ENCODE data around the gene ANTXR1. TPM values are rescaled to one million over a fixed set of nuclear protein-coding genes. Genes with fewer than 3 reads are reported as not detected.

Gene ANTXR1
- total and polyA plus RNA-seq, 9 of the 15 experiments (the other 6 are each of a cell fraction or from before 2014, with no cell fraction given), result 0.07 to 1.00 (median 0.54) TPM

DNA sequence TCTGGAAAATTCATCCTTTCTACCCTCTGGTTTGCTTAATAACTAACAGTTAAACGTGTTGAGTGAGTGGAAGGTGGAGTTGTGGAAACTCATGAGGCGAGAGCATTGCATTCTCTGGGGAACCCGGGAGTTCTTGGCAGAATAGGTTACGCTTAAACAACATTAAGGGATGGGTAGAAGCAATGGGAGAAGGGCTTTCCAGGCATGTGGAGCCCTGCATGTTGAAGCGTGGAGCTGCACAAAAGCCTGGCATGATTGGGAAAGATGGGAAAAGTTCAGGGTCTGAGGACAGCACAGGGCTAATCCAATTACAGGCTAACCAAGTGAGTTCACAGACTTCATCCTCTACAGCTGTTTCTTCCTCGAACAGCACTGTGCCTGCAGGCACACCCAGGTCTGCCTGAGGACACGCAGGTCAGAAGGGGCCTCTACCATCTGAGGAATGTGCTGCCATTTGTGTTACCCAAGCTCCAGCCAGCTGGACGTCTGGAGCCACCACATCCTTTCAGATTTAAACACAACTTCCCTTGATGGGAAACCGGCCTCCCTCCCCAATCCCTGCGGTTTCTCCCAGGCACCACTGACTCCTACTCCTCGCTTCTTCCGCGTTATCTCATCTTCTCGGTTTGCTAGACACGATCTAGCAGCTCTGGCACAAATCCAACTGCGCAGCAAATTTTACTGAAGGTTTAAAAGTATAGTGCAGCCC is 164.2 kb downstream of the ANTXR1 start (continued):
- TF ChIP-seq, protein P1, sequence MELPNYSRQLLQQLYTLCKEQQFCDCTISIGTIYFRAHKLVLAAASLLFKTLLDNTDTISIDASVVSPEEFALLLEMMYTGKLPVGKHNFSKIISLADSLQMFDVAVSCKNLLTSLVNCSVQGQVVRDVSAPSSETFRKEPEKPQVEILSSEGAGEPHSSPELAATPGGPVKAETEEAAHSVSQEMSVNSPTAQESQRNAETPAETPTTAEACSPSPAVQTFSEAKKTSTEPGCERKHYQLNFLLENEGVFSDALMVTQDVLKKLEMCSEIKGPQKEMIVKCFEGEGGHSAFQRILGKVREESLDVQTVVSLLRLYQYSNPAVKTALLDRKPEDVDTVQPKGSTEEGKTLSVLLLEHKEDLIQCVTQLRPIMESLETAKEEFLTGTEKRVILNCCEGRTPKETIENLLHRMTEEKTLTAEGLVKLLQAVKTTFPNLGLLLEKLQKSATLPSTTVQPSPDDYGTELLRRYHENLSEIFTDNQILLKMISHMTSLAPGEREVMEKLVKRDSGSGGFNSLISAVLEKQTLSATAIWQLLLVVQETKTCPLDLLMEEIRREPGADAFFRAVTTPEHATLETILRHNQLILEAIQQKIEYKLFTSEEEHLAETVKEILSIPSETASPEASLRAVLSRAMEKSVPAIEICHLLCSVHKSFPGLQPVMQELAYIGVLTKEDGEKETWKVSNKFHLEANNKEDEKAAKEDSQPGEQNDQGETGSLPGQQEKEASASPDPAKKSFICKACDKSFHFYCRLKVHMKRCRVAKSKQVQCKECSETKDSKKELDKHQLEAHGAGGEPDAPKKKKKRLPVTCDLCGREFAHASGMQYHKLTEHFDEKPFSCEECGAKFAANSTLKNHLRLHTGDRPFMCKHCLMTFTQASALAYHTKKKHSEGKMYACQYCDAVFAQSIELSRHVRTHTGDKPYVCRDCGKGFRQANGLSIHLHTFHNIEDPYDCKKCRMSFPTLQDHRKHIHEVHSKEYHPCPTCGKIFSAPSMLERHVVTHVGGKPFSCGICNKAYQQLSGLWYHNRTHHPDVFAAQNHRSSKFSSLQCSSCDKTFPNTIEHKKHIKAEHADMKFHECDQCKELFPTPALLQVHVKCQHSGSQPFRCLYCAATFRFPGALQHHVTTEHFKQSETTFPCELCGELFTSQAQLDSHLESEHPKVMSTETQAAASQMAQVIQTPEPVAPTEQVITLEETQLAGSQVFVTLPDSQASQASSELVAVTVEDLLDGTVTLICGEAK (IDR thresholded peaks at IDR 0.05), result no peak
- TF ChIP-seq, protein P1 (CRISPR knock-in tag; IDR thresholded peaks at IDR 0.05), result no peak
- TF ChIP-seq, protein P2, sequence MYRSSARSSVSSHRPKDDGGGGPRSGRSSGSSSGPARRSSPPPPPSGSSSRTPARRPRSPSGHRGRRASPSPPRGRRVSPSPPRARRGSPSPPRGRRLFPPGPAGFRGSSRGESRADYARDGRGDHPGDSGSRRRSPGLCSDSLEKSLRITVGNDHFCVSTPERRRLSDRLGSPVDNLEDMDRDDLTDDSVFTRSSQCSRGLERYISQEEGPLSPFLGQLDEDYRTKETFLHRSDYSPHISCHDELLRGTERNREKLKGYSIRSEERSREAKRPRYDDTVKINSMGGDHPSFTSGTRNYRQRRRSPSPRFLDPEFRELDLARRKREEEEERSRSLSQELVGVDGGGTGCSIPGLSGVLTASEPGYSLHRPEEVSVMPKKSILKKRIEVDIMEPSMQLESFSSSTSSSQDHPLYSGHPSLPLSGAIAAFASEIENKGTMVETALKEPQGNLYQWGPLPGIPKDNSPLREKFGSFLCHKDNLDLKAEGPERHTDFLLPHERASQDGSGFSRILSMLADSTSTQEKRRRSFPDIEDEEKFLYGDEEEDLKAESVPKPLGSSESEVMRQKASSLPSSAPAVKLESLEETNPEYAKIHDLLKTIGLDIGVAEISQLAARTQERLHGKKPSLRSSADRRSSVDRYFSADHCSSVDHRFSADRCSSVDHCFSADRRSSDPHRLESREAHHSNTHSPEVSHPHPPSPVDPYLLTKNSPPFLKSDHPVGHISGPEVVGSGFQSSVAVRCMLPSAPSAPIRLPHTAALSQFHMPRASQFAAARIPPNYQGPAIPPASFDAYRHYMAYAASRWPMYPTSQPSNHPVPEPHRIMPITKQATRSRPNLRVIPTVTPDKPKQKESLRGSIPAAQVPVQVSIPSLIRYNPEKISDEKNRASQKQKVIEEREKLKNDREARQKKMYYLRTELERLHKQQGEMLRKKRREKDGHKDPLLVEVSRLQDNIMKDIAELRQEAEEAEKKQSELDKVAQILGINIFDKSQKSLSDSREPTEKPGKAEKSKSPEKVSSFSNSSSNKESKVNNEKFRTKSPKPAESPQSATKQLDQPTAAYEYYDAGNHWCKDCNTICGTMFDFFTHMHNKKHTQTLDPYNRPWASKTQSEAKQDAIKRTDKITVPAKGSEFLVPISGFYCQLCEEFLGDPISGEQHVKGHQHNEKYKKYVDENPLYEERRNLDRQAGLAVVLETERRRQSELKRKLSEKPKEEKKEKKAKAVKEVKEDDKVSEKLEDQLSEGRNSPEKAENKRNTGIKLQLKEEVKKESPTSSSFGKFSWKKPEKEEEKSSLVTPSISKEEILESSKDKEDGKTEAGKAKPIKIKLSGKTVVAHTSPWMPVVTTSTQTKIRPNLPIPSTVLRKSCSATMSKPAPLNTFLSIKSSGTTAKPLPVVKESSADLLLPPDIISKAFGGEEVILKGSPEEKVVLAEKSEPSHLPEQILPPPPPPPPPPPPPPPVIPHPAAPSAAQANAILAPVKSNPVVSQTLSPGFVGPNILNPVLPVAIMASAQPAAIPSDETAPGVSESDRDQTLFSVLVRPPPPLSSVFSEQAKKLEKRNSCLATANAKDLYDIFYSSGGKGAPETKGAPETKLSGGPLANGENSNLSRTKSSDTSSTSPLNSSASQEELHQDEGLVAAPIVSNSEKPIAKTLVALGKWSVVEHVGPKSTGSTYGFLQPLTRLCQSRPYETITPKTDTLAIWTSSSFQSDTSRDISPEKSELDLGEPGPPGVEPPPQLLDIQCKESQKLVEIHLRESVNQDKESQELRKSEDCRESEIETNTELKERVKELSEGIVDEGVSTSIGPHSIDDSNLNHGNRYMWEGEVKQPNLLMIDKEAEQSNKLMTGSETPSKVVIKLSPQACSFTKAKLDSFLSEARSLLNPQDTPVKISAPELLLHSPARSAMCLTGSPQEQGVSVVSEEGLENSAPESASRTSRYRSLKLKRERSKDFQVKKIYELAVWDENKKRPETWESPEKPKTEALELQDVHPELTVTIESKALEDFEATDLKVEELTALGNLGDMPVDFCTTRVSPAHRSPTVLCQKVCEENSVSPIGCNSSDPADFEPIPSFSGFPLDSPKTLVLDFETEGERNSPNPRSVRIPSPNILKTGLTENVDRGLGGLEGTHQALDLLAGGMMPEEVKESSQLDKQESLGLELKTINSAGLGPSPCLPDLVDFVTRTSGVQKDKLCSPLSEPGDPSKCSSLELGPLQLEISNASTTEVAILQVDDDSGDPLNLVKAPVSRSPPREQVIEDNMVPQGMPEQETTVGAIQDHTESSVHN (IDR thresholded peaks at IDR 0.05; ENCODE audit: borderline replicate concordance in 1 of 2, low read depth in 1 of 2), result no peak
- TF ChIP-seq PHTF2 (CRISPR knock-in tag; IDR thresholded peaks at IDR 0.05), result no peak
- TF ChIP-seq, protein P3, sequence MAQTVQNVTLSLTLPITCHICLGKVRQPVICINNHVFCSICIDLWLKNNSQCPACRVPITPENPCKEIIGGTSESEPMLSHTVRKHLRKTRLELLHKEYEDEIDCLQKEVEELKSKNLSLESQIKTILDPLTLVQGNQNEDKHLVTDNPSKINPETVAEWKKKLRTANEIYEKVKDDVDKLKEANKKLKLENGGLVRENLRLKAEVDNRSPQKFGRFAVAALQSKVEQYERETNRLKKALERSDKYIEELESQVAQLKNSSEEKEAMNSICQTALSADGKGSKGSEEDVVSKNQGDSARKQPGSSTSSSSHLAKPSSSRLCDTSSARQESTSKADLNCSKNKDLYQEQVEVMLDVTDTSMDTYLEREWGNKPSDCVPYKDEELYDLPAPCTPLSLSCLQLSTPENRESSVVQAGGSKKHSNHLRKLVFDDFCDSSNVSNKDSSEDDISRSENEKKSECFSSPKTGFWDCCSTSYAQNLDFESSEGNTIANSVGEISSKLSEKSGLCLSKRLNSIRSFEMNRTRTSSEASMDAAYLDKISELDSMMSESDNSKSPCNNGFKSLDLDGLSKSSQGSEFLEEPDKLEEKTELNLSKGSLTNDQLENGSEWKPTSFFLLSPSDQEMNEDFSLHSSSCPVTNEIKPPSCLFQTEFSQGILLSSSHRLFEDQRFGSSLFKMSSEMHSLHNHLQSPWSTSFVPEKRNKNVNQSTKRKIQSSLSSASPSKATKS (CRISPR knock-in tag; IDR thresholded peaks at IDR 0.05), result no peak
